Natural killer cell (primary cell): ENCODE data around the gene AGBL4. TPM values are rescaled to one million over a fixed set of nuclear protein-coding genes. Genes with fewer than 3 reads are reported as not detected.

ENCODE experiments used
- ATAC-seq, 3 donors: fragments of 150-1000 bp in 2 of 3; fragments of 200-7000 bp in 1 of 3; cut with Tn5 transposase; 1 replicate in 1 of 3; 2 replicates in 2 of 3; pipeline ENCODE4 v1.10.0; 2021; ENCODE audit warnings: mild to moderate bottlenecking in 2 of 3, moderate library complexity in 2 of 3
- DNase-seq, 2 donors: peaks; one replicate each; pipeline versions ENCODE4 v3.0.0 to v3.0.0-alpha.2; 2013 to 2021; ENCODE audit warnings: mixed read lengths in 1 of 2
- H3K27ac ChIP-seq: one replicate; pipeline ENCODE4 v1.5.1; 2013; ENCODE audit warnings: mild to moderate bottlenecking, low read length
- H3K27me3 ChIP-seq: one replicate; pipeline ENCODE4 v1.6.1; 2013; ENCODE audit warnings: low read length; ENCODE audit not compliant: control insufficient read depth, insufficient read depth
- H3K36me3 ChIP-seq: one replicate; pipeline ENCODE4 v1.6.1; 2013; ENCODE audit warnings: low read length; ENCODE audit not compliant: control insufficient read depth, insufficient read depth
- H3K4me1 ChIP-seq: one replicate; pipeline ENCODE4 v1.6.1; 2013; ENCODE audit warnings: low read length; ENCODE audit not compliant: control insufficient read depth, insufficient read depth
- H3K4me3 ChIP-seq: one replicate; pipeline ENCODE4 v1.5.1; 2013; ENCODE audit warnings: low read length
- H3K9me3 ChIP-seq: one replicate; pipeline ENCODE4 v1.6.1; 2013; ENCODE audit warnings: low read length; ENCODE audit not compliant: control insufficient read depth, insufficient read depth
- H3K27ac Mint-ChIP-seq, 2 donors: one replicate each; pipeline ENCODE4 v1.8.0; 2022; ENCODE audit warnings: mild to moderate bottlenecking in 2 of 2, mixed read lengths in 2 of 2, moderate library complexity in 1 of 2
- H3K27me3 Mint-ChIP-seq, 2 donors: one replicate each; pipeline ENCODE4 v1.8.0; 2022; ENCODE audit warnings: low read depth in 2 of 2, mixed read lengths in 2 of 2
- H3K36me3 Mint-ChIP-seq: one replicate; pipeline ENCODE4 v1.8.0; 2022; ENCODE audit warnings: mixed read lengths
- H3K4me1 Mint-ChIP-seq, 2 donors: one replicate each; pipeline ENCODE4 v1.8.0; 2022; ENCODE audit warnings: mixed read lengths in 2 of 2
- H3K4me3 Mint-ChIP-seq: one replicate; pipeline ENCODE4 v1.8.0; 2022; ENCODE audit warnings: mild to moderate bottlenecking, moderate library complexity, mixed read lengths
- H3K9me3 Mint-ChIP-seq, 2 donors: one replicate each; pipeline ENCODE4 v1.8.0; 2022; ENCODE audit warnings: mixed read lengths in 2 of 2
- CTCF ChIP-seq: fragments of 200-600 bp; IDR thresholded peaks from one replicate; pipeline ENCODE4 v1.8.0; 2022; ENCODE audit warnings: antibody characterized with exemption
- WGBS: methylation state at CpG from one replicate; pipeline ENCODE4 v1.1.7; 2013; ENCODE audit warnings: missing lambda C conversion rate; ENCODE audit not compliant: insufficient coverage; 5-methylcytosine and 5-hydroxymethylcytosine counted together
- intact Hi-C: fragments of 100-400 bp; cut with micrococcal nuclease; formaldehyde crosslinking; loops from one replicate; pipeline ENCODE4 v1.14.2; 2022
- total RNA-seq, 4 donors: library from RNA; stranded (reverse); fragments of 120-200 nt in 1 of 4; gene quantifications; one replicate each; pipeline versions ENCODE4 v1.2.3 to v1.2.4, GENCODE V29; 2013 to 2022

AGBL4 gene
- total RNA-seq, 3 donors from 2014 or later (not counting 1 experiment from before 2014, with no cell fraction given): not detected

- Histone ChIP-seq H3K9me3 (no peaks in the 10 kb centered on the region), H3K27ac (no peak overlapping the region), H3K27me3 (no peaks in the 10 kb centered on the region), H3K4me3 (no peak overlapping the region), H3K4me1 (no peaks in the 10 kb centered on the region), H3K36me3 (no peaks in the 10 kb centered on the region)
- WGBS: 87% methylated on average over 6 of the region's 7 CpGs
- Mint-ChIP-seq H3K9me3 (peaks cover 0 to 4% of the 10 kb centered on the region in 2 donors), H3K36me3 (no peaks in the 10 kb centered on the region), H3K27ac (no peak overlapping the region), H3K27me3 (no peaks in the 10 kb centered on the region), H3K4me3 (no peak overlapping the region), H3K4me1 (no peaks in the 10 kb centered on the region)
- no peak for DNase-seq
- no peak for TF ChIP-seq CTCF
- intact Hi-C loops: no loop called here
- ATAC-seq: no peak
These were observed 1092.1 kb downstream of the AGBL4 start for GRCh38 chr1:48931506-48932192.

GRCh38 chr1:48930011-48930410, 1093.7 kb downstream of the AGBL4 start:
- Histone ChIP-seq H3K36me3 (no peaks in the 10 kb centered on the region), H3K27me3 (no peaks in the 10 kb centered on the region), H3K4me3 (no peak overlapping the region), H3K27ac (no peak overlapping the region), H3K4me1 (no peaks in the 10 kb centered on the region), H3K9me3 (no peaks in the 10 kb centered on the region)
- no peak overlapping the region for H3K4me3 Mint-ChIP-seq
- 70% methylated on average over 3 of the region's 4 CpGs for WGBS
- H3K9me3 Mint-ChIP-seq: peaks cover 0 to 4% of the 10 kb centered on the region in 2 donors
- no peaks in the 10 kb centered on the region for H3K4me1 Mint-ChIP-seq
- DNase-seq (no peak), ATAC-seq (no peak)
- no peak for TF ChIP-seq CTCF
- no peak overlapping the region for H3K27ac Mint-ChIP-seq
- H3K27me3 Mint-ChIP-seq: no peaks in the 10 kb centered on the region
- intact Hi-C loops: no loop called here
- no peaks in the 10 kb centered on the region for H3K36me3 Mint-ChIP-seq

- ATAC-seq (no peak), DNase-seq (no peak)
- Histone ChIP-seq H3K36me3 (no peaks in the 10 kb centered on the region), H3K27ac (no peak overlapping the region), H3K9me3 (no peaks in the 10 kb centered on the region), H3K27me3 (no peaks in the 10 kb centered on the region), H3K4me1 (no peaks in the 10 kb centered on the region), H3K4me3 (no peak overlapping the region)
- no peak overlapping the region for H3K27ac Mint-ChIP-seq
- intact Hi-C loops: no loop called here
- H3K4me1 Mint-ChIP-seq: no peaks in the 10 kb centered on the region
- H3K36me3 Mint-ChIP-seq: no peaks in the 10 kb centered on the region
- no peak for TF ChIP-seq CTCF
- H3K27me3 Mint-ChIP-seq: no peaks in the 10 kb centered on the region
- H3K9me3 Mint-ChIP-seq: no peaks in the 10 kb centered on the region
- H3K4me3 Mint-ChIP-seq: no peak overlapping the region
These were observed 1099.7 kb downstream of the AGBL4 start for GRCh38 chr1:48924099-48924498.

DNA sequence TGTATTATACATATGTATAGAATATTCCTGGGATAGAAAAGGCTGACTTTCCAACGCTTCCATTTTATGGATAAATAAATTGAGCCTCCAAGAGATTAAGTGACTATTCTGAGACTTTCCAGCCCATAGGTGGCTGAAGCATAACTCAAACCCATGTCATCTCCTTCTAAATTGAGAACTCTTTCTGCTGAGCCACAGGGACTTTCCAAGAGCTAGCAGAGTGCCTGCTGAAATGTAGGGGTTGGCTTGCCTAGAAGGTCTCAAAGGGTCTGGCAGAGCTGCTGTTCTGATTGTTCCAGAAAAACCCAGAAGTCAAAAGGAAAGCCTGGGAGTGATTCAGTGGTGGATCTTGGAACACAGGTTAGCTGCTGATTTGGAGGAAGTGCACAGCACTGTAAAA, 1100.6 kb downstream of the AGBL4 start:
- Mint-ChIP-seq H3K27me3 (no peaks in the 10 kb centered on the region), H3K4me1 (no peaks in the 10 kb centered on the region), H3K4me3 (no peak overlapping the region), H3K9me3 (no peaks in the 10 kb centered on the region), H3K36me3 (no peaks in the 10 kb centered on the region), H3K27ac (no peak overlapping the region)
- no peak for TF ChIP-seq CTCF
- ATAC-seq: no peak
- H3K4me1 ChIP-seq: no peaks in the 10 kb centered on the region
- no peaks in the 10 kb centered on the region for H3K36me3 ChIP-seq
- DNase-seq: no peak
- intact Hi-C loops: no loop called here
- no peak overlapping the region for H3K4me3 ChIP-seq
- H3K9me3 ChIP-seq: no peaks in the 10 kb centered on the region
- WGBS: 100% methylated on average over 1 of the region's 1 CpG
- H3K27me3 ChIP-seq: no peaks in the 10 kb centered on the region
- no peak overlapping the region for H3K27ac ChIP-seq
